Measurements from ENCODE around the gene PCNX1.
A peak's percentile ranks its signal among the peaks of the same experiment; 100 is the strongest.
"Not testable (repeated sequence)": the region's sequence is repeated elsewhere in the genome, so short reads cannot be mapped to it uniquely, and the experiment has no call there.

The PCNX1 gene

GRCh38 chr14:71063351-71063750 is 156.1 kb downstream of the PCNX1 start:
- ChIA-PET POLR2A (ENCODE audit: low non-redundant PET) (no interaction called here), CTCF (no interaction called here)

GRCh38 chr14:71064747-71065146 is 157.5 kb downstream of the PCNX1 start:
- CTCF ChIA-PET; POLR2A ChIA-PET (ENCODE audit: low non-redundant PET); H3K27ac ChIP-seq; DNase-seq (ENCODE audit: low spot score): not testable (repeated sequence)

More at GRCh38 chr14:71063351-71063750, 156.1 kb downstream of the PCNX1 start:
- no peak for TF ChIP-seq CTCF (conservative IDR thresholded peaks at IDR 0.05; ENCODE audit: low read depth)
- no peak for DNase-seq (ENCODE audit: low spot score)
- no peak overlapping the region for H3K27ac ChIP-seq

GRCh38 chr14:71070169-71070568 is 162.9 kb downstream of the PCNX1 start:
- DNase-seq (ENCODE audit: low spot score) = peak; percentile 11
- POLR2A ChIA-PET (ENCODE audit: low non-redundant PET) = no interaction called here
- H3K27ac ChIP-seq = no peak overlapping the region
- TF ChIP-seq CTCF (conservative IDR thresholded peaks at IDR 0.05; ENCODE audit: low read depth) = no peak
- CTCF ChIA-PET = no interaction called here

GRCh38 chr14:71071042-71071441 is 163.8 kb downstream of the PCNX1 start:
- H3K27ac ChIP-seq = no peak overlapping the region
- TF ChIP-seq CTCF (conservative IDR thresholded peaks at IDR 0.05; ENCODE audit: low read depth) = no peak
- CTCF ChIA-PET = no interaction called here
- POLR2A ChIA-PET (ENCODE audit: low non-redundant PET) = no interaction called here
- DNase-seq (ENCODE audit: low spot score) = no peak

GRCh38 chr14:71076462-71077092 is 169.3 kb downstream of the PCNX1 start:
- CTCF ChIA-PET = no interaction called here
- H3K27ac ChIP-seq = no peak overlapping the region
- DNase-seq (ENCODE audit: low spot score) = peak; percentile 23
- no peak for TF ChIP-seq CTCF (conservative IDR thresholded peaks at IDR 0.05; ENCODE audit: low read depth)
- POLR2A ChIA-PET (ENCODE audit: low non-redundant PET) = no interaction called here

- ChIA-PET POLR2A (ENCODE audit: low non-redundant PET) (no interaction called here), CTCF (interaction anchor here (0.7 kb wide), 2 partner anchors 67 to 85 kb away, joined by 3 to 4 read pairs; no protein-coding TSS in a partner anchor)
- no peak for TF ChIP-seq CTCF (conservative IDR thresholded peaks at IDR 0.05; ENCODE audit: low read depth)
- DNase-seq (ENCODE audit: low spot score) = no peak
- H3K27ac ChIP-seq = no peak overlapping the region
Observed at GRCh38 chr14:71078500-71078899, 171.2 kb downstream of the PCNX1 start.

- no peak for DNase-seq (ENCODE audit: low spot score)
- POLR2A ChIA-PET (ENCODE audit: low non-redundant PET) = no interaction called here
- CTCF ChIA-PET = no interaction called here
- H3K27ac ChIP-seq = no peak overlapping the region
- TF ChIP-seq CTCF (conservative IDR thresholded peaks at IDR 0.05; ENCODE audit: low read depth) = no peak
Observed at GRCh38 chr14:71086567-71086966, 179.3 kb downstream of the PCNX1 start.

Measured in RWPE1 (cell line).